Hematopoietic multipotent progenitor cell treated with erythropoietin and hydrocortisone succinate and interleukin-3 and kit ligand, for 15 days (in vitro differentiated cells): ENCODE measurements around the gene LOXL3.
"Not testable (repeated sequence)": the region's sequence is repeated elsewhere in the genome, so short reads cannot be mapped to it uniquely, and the experiment has no call there.

ENCODE experiments used
- DNase-seq: peaks from one replicate; pipeline ENCODE4 v3.0.0-alpha.2; 2015; ENCODE audit warnings: low spot score

Gene LOXL3

GRCh38 chr2:74488643-74489481, 64.9 kb downstream of the LOXL3 start:
- DNase-seq: no peak

GRCh38 chr2:74486141-74486540, 67.6 kb downstream of the LOXL3 start:
- no peak for DNase-seq

GRCh38 chr2:74483675-74484164, 70.0 kb downstream of the LOXL3 start:
- not testable (repeated sequence) for DNase-seq

GRCh38 chr2:74482801-74483674, 70.7 kb downstream of the LOXL3 start, which contains the start of the genes CCDC142 and TTC31:
Gene CCDC142, minus strand, starts transcription at chr2:74482998. Its CDS starts 161 bp downstream, at chr2:74482837.
Gene TTC31, plus strand, starts transcription at chr2:74483081. Its CDS starts 15 bp downstream, at chr2:74483096.
- DNase-seq: peak; percentile 98
